ENCODE measurements around the gene GFRA4.

GRCh38 chr20:3678856-3679720, 15.9 kb upstream of the GFRA4 start:
- TF ChIP-seq CTCF (IDR thresholded peaks at IDR 0.05; ENCODE audit: borderline replicate concordance, extremely low read depth, low read length, poor library complexity, severe bottlenecking) (no peak), EZH2 (IDR thresholded peaks at IDR 0.05; ENCODE audit: borderline replicate concordance, low read depth, low read length, severe bottlenecking) (no peak)

All from DND-41 (cell line).